AG08395 (cell line): ENCODE measurements around the gene AGAP1.

Experiments
- DNase-seq: peaks from one replicate; pipeline ENCODE4 v3.0.0; 2012; ENCODE audit warnings: mixed read lengths, low spot score

Gene AGAP1

DNA sequence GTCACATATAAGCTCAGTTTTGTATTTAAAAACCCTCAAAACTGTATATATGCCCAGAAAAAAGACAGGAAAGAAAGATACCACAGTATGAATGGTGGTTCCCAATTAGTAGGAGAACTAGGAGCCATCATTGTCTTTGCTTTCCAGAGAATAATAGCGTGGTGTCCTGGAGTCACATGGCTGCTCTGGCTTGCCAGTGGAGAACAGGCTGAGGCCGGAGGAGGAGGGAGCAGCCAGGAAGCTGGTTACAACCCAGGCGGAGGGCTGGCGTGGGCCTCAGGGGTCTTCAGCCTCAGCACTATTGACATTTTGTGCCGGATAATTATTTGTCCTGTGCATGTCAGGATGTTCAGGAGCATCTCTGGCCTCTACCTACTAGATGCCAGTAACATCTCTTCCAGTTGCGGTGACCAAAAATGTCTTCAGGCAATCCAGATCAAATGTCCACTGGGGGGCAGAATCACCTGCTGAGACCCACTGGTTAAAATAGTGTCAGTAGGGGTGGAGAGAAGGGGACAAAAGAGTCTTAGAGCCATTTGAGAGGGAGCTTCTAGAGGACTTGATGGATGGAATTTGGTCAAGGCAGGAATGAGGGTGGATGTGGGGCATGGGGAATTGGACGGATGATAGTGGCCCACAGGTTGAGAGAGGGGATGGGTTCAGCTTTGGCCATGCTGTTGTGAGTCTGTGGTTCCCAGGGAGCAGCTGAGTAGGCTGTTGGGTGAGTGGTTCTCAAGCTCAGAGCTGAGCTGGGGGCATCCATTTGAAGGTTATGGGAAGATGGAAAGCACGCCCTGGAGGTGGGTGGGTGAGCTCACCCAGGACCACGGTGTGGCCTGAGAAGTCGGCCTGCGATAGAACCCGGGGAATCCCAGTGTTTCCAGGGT is 144.9 kb downstream of the AGAP1 start:
- no peak for DNase-seq

DNA sequence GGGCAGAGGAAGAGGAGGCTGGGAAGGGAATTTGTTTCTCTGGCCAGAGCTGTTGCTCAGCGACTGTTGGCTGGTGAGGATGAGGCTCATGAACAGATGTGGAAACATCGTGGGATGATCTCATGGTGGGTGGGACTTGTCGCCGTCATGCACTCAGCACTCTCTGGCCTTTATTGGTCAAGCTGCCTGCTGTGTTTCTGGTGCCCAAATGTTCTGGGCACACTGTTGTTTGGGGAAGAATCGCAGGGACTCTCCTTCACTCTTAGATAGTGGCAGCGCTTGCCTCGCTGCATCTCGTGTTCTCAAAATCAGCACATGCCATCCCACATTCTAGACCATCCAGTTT is 145.6 kb downstream of the AGAP1 start:
- peak; percentile 93 for DNase-seq

DNA sequence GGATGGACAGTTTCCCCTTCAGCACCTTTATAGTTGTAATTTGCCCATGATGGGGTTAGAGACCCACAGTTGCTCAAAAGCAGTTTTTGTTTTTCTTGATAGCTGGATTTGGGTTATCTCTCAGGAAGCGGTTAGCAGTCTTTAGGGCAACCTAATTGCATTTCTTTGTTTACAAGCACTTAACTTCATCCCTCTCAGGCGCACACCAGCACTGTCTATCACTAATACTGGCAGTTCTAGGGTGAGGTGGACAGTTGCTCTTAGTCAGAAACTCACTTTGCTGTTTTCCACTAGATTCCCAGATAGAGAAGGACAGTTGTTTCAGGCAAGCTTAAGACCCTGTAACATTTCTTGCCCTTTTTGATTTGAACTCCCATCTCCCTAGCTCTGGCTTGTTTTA is 146.0 kb downstream of the AGAP1 start:
- DNase-seq = no peak

DNA sequence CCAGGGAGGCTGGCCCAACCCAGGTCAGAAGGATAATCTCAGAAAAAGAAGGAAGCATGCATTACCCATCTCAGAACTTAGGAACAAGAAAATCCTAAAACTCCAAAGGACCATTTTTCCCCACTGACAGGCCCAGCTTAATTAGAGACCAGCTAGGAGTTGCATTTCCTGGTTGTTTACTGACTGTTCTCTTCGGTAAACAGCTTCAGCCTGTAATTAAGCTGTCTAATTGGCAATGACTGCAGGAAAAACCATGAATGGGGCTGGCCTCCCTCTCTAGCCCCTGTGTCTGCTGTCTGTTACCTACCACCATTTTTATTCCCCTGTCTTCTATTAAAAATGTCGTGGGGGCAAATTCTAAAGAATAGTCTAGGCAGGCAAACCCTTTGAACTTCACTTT is 146.5 kb downstream of the AGAP1 start:
- no peak for DNase-seq

DNA sequence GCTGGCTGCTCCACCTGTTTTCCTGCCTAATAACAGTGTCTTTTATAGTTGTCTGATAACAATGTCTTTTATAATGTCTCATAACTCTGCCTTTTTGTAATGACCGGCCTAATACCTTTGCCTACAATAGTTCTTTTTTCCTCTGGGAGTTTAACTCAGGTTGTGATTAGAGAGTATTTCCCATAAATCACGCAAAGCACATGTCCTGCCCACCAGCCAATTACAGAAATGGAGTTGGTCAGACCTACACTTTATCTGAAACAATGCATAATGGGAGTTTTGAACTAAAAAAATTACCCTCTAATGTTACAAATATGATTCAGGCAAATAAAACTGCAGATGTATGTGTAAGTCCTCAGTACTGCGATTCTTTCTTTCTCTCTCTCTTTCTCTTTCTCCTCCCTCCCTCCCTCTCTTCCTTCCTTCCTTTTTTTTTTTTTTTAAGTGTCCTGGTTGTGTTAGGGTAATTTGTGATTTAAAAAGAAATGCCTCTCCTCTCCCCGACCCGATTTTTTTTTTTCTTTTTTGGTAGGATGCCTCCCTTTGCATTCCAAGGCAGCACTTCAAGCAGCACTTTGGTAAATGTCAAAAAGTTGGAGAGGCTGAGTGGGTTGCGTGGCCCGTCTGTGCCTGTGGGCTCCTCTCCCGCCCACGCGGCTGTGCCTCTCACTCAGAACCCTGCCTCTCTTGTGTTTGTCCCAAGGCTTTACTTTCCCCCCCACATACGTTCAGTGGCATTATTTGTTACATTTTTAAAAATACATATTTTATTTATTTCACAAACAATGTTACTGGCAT is 147.3 kb downstream of the AGAP1 start:
- peak; percentile 31 for DNase-seq

DNA sequence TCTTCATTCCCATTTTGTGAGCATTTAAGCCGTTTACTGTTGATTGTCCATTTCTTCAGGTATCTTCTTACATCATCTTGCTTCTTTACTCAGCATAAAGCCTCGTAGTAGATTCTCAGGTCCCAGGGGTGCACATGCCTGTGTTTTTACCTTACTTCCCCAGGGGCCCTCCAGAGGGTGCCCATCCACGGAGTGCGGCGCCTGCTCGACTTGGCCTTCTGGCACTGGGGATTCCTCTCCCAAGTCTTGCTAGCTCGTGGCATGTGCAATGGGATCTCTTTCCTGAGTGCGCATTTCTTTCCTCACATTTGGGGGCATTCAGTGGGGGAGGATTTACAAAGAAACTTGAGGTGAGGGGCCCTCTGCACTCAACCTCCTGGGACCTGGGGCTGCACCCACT is 148.1 kb downstream of the AGAP1 start:
- DNase-seq = no peak

DNA sequence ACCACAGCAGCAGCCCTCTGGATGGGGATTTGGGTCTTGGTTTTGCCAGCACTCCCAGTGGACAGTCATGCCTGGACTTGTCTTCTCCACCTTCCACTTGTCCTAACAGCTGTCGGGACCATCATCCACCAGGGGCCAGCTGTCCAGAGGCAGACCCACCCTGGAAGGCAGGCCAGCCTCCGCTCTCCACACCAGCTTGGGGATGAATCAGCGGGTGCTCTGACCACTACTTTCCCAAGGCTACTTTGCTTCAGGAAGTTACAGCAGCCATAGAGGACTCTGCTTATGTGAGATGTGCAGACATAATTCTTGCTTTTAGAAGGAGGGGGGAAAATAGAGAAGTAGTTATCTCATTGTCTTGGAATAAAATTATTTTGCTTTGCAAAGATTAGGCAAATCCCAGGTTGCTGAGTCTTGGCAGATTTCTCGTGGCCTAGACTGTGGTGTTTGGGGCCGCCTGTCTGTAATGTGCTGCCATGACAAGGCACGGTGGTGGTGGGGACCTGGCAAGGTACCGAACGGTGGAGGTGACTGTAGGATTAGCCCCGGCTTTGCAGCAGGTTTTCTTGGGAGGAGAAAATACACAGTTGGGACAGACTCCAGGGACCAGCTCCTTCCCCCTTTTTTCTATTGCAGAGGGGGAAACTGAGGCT is 148.7 kb downstream of the AGAP1 start:
- DNase-seq = no peak

DNA sequence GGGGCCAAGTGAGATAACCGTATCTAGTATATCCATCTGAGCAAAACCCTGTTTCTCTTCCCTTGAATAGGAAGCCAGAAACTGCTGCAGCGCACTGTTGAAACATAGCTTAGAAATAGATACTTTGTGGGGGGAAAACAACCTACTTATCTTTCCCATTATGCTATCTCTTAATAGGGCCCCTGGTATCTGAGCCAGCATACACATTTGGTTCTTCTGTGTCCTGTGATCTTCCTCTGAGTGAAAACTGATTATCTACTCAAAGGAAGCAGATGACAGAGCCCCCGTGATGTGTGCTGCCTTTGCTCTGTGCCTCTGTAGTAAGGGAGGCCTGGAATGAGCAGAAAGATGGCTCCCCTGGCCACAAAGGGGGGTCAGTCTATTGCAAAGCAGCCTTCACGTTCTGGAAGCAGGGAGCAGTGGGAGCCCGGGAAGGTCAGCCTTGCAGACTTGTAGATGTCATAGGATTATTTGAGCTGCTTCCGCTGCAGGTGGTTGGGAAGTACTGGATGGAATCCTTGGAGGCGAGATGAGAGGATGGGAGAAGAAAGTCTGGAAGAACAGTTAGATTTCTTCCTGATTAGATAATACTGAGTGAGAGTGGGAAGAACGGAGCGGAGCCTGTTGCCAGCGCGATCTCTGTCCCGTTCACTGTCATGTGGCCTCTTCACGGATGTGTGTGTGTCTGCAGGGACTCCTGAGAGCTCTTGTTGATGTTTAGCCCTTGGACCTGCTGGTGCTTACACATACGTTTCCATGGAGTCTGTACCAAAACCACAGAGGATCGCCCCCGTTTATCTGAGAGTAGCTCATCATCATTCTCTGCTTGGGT is 150.1 kb downstream of the AGAP1 start:
- no peak for DNase-seq

DNA sequence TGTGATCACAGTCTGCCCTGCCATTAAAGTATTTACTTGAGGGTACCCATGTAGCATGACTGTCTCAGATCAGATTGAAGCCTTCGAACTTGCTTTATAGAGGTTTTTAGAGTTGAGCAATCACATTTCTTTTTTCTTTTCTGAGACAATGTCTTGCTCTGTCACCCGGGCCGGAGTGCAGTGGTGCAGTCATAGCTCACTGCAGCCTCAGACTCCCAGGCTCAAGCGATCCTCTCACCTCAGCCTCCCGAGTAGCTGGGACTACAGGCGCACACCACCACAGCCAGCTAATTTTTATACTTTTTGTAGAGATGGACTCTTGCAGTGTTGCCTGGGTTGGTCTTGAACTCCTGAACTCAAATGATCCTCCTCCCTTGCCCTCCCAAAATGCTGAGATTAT is 153.4 kb downstream of the AGAP1 start:
- DNase-seq = no peak

DNA sequence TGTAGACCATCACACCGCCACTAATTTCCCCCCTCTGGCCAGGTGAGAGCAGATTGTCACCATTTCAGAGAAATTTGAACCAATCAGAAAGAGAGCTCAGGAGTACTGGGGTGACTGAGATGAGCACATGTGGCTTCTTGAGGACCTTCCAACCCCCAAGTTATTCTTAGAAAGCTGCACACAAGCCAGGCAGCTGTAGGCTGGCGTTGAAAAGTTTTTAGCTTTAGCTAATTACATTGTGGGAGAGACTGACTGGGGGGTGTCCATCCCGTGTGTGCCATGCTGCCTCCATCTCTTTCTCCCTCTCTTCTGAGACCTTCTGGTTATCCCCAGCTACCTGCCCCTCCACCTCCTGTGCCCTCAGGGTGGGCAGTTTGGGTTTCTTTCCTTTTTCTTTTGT is 154.0 kb downstream of the AGAP1 start:
- no peak for DNase-seq

DNA sequence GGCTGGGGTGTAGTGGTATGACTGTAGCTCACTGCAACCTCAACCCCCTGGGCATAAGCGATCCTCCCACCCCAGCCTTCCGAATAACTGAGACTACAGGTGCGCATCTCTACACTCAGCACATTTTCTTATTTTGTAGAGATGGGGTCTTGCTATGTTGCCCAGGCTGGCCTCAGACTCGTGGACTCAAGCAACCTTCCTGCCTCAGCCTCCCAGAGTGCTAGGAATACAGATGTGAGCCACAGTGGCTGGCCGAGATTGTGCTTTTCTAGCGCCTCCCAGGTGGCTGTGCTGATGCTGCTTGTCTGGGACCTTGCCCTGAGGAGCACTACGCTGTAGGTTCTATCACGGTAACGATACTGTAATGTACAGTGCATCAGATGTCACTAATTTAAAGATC is 155.6 kb downstream of the AGAP1 start:
- DNase-seq = no peak

DNA sequence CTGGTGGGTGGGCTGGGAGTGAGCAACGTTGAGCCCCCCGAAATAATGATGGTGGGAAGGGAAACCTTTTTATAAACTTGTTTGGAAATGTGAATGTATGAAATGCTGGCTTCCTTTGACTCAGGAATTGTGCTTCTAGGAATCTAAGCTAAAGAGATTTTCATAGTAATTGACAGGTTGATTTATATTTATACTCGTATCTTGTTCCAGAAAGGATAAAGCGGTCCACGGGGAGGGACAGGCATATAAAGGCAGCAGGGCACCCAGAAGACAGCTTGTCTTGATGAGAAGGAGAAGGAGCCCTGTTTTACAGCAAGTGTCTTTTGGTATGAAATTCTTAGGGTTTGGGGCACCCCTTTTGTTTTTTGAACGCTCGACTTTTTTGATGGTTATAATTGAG is 157.8 kb downstream of the AGAP1 start:
- no peak for DNase-seq

DNA sequence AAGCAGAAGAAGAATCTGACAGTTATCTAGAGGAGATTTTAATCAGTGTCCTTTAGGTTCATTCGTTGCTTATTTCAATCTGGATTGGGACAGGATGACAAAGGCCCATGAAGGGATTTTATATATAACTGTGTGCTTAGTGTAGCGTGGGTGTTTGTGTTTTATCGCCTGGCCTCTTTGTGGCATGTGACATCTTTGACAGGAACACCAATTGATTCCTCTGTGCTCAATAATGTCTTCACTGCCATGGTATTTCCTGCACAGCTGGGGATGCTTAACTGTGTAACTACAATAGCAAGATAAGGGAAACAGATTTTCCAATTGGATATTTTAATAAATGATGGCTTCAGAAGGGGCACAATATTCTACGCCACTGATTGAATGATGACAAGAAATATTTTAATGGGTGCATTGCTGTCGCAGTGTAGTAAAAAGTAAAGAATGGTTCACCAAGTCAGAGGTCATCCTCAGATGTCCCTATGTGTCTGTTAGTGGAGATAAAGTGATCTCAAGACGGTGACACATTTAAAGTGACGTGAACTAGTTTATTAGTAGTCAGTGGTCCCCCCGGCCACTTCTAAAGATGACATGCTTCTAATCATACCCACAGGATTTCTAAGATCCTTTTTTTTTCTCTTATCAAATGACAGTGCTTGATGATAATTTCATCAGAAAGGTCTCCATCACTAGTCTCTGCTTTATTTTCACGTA is 160.4 kb downstream of the AGAP1 start:
- DNase-seq = no peak

DNA sequence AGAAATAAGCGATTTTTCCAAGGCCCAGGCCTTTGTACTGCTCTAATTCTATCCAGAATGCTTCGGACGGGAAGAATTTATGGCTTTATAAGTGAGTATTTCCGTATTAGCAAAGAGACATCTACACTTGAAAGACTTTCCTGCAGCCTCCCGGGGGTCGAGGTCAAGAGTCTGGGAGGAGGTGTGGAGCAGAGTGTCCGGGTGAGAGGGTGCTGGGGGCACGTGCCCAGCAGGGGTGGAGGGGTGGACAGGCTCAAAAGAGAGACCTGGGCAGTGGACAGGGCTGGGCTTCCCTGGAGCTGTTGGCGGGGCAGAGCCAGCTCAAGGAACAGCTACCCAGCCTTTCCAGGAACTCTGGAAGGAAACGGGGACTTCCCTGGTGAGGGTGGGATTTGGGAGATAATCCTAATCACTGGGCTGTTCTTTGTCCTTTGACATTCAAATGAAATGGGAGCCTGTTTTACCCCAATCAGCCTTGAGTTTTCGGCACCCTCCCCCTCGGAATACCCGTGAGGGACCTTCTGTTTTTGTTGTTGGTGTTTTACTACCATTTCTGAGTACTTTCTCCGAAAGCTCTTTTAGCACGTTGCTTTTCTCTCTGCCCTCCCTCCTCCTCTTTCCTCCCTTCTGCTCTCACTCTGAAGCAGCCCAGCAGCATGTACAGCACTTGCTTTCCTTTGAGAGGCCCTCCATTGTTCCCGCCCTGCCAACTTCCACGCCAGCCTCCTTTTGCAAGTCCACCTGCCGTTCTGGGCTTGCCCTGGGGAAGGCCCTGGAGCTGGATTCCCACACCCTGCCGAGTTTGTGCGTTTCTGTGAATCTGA is 164.7 kb downstream of the AGAP1 start:
- DNase-seq = no peak

DNA sequence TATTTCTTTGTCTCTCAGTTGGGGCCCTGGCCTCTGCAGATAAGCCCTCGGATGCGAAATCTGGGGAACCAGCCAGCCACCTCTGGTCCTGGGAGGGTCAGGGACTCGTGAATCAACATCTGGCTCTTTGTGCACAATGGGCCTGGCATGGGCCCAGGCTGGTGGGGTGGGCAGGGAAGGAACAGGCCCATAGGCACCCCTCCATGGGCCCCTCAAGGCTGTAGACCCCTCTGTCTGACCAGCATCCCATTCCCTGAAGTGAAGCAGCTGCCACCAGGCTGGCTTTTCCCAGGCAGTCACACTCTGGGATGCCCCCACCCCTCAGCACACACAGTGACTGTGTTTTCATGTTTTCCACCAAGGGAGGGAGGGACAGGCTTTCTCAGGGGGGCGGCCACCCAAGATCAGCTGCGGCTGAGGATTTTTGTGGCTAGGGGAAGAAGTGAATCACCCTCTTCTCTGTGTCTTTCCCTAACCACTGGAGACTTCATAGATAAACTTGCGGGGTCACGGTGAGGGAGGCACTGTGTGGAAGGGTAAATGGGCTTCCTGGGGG is 166.0 kb downstream of the AGAP1 start:
- peak; percentile 94 for DNase-seq

DNA sequence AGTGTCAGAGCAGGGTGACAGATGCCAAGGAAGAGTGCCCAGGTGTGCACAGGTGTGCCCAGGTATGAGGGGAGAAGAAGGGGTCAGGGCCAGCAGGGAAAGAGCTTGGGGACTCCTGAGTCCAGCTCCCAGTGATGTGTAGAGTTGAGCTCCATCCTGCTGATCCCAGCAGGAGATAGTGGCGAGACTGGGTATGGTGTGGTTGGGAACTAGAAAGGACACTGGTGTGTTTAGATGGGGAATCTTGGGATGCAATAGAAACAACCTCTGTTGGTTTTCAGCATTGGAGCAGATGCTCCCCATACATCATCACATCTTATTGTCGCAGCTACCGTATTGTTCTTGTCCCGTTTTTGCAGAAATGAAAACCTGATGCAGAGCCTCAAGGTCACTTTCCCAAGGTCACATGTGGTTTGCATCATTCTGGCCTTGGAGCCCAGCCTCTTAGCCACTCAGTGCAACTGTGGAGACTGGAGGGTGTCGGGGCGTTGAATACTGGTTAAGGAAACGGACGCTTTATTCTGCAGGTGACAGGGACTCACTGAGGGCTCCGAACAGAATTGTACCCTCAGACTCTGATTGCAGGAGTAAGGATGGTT is 166.7 kb downstream of the AGAP1 start:
- DNase-seq = no peak

DNA sequence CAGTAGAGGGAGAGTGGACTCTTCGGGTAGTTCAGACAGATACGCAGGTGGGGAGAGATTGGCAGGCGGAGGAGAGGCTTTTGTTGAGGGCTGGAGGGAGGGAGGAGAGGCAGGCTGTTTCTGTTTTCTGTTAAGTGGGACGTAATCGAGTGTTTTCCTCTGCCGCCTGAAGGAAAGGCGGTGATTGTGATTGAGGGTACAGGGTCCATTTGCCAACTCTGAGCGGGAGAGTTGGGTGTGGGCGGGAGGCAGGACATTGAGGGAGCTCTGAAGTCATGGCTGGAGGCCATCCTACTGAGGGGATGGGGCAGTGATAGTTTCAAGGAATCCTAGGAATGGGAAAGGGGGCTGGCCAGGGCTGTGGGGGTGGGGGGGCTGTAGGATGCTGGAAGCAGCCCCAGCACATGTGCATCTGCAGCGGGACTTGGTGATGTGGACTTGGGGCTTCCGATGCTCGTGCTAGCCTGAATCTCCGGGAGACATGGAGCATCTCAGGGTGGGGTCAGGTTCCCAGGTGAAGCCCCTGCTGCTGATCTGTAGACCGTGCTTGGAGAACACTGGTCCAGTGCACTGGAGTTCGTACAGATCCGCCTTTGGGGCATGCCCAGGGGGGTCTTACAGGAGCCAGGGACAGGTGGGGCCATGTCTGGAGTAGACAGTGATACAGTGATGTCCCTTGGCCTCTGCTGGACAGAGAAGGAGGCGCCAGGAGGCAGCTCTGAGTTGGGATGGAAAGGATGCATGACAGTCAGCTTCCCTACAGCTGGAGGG is 167.5 kb downstream of the AGAP1 start:
- DNase-seq = no peak

DNA sequence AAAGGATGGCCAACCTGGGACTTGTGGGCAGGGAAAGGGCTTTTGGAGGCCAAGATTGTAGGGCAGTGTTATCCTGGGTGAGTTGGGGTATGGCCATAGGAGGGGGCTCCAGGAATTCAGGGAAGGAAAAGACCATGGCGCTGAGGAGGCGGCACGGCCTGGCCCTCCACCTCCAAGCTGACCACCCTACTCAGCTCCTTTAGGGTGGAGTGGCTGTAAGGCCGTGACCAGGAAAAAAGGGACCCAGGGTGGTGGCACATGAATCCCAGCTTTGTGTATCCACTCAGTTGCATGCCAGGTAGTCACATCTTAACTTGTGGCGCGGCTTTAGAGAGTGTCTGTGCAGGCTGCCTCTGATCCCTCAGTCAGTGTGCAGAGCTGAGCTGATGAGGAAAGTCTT is 168.1 kb downstream of the AGAP1 start:
- no peak for DNase-seq

DNA sequence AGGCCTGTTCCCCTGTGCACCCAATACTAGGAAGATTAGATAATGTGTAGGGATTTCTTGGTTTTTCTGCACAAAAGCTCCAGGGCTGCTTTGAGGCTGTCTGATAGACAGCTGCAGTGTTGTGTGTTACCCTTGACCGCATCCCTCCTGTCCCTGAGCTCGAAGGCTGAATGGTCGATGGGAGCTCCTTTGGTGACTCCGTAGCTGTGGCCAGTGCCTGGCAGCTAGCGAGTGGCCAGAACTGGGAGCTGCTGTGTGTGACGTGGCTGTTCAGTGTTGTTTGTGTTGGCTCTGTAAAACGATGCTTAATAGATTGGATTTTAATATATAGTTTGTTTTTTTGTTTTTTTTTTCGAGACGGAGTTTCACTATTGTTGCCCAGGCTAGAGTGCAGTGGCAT is 170.0 kb downstream of the AGAP1 start:
- DNase-seq = no peak
